GM18517 (cell line): ENCODE data around the gene ERP44.
A peak's percentile ranks its signal among the peaks of the same experiment; 100 is the strongest.
"Not testable (repeated sequence)": the region's sequence is repeated elsewhere in the genome, so short reads cannot be mapped to it uniquely, and the experiment has no call there.

Experiments used
- ATAC-seq: cut with Tn5 transposase; IDR thresholded peaks from one replicate; pipeline ENCODE4 v1.9.1; 2021; ENCODE audit warnings: mild to moderate bottlenecking, moderate library complexity; ENCODE audit not compliant: unreplicated experiment

Gene ERP44

GRCh38 chr9:100070104-100071041, 28.4 kb downstream of the ERP44 start:
- ATAC-seq, result no peak

GRCh38 chr9:100069068-100069467, 29.7 kb downstream of the ERP44 start:
- ATAC-seq, result not testable (repeated sequence)

GRCh38 chr9:100067990-100068389, 30.8 kb downstream of the ERP44 start:
- ATAC-seq, result not testable (repeated sequence)

GRCh38 chr9:100066539-100066938, 32.3 kb downstream of the ERP44 start:
- peak; percentile 88 for ATAC-seq

- no peak for ATAC-seq
Measured at GRCh38 chr9:100064872-100065581, 33.8 kb downstream of the ERP44 start.

- no peak for ATAC-seq
Measured at GRCh38 chr9:100063185-100063584, 35.6 kb downstream of the ERP44 start.

GRCh38 chr9:100062683-100063082, 36.1 kb downstream of the ERP44 start:
- ATAC-seq, result not testable (repeated sequence)

- peak; percentile 79 for ATAC-seq
Measured at GRCh38 chr9:100058699-100059579, 39.9 kb downstream of the ERP44 start.

- no peak for ATAC-seq
Measured at GRCh38 chr9:100057624-100058023, 41.2 kb downstream of the ERP44 start.

GRCh38 chr9:100056561-100056960, 42.2 kb downstream of the ERP44 start:
- no peak for ATAC-seq

- ATAC-seq, result no peak
Measured at GRCh38 chr9:100052375-100052774, 46.4 kb downstream of the ERP44 start.

GRCh38 chr9:100049551-100049950, 49.2 kb downstream of the ERP44 start:
- ATAC-seq, result no peak

- no peak for ATAC-seq
Measured at GRCh38 chr9:100038472-100038871, 60.3 kb downstream of the ERP44 start.

- no peak for ATAC-seq
Measured at GRCh38 chr9:100033877-100034551, 64.8 kb downstream of the ERP44 start.

- ATAC-seq, result no peak
Measured at GRCh38 chr9:100030548-100030947, 68.3 kb downstream of the ERP44 start.

- no peak for ATAC-seq
Measured at GRCh38 chr9:100029251-100029650, 69.5 kb downstream of the ERP44 start.

- ATAC-seq, result peak; percentile 82
Measured at GRCh38 chr9:100028201-100028784, 70.5 kb downstream of the ERP44 start.

- ATAC-seq, result no peak
Measured at GRCh38 chr9:100027543-100027942, 71.3 kb downstream of the ERP44 start.

- ATAC-seq, result no peak
Measured at GRCh38 chr9:100021931-100022330, 76.9 kb downstream of the ERP44 start.
